IMR-90 (cell line): ENCODE measurements around the gene PUDP. TPM values are rescaled to one million over a fixed set of nuclear protein-coding genes. Genes with fewer than 3 reads are reported as not detected.

ENCODE experiments used
- ATAC-seq: fragments of 200-7000 bp; cut with Tn5 transposase; 2 replicates; pipeline ENCODE4 v1.9.1; 2020; ENCODE audit warnings: low read depth, mild to moderate bottlenecking, moderate library complexity
- BruUV-seq: library from RNA; stranded (reverse); fragments of 400-500 nt; replicated peaks from 2 replicates; lab custom pipeline; 2021; lab: Mats Ljungman, UMichigan
- CTCF ChIA-PET: fragments of 300-600 bp; formaldehyde crosslinking; extraction: SDS; loops from one replicate; lab custom pipeline; 2021; ENCODE audit warnings: antibody characterized with exemption; lab: Yijun Ruan, JAX
- POLR2A ChIA-PET: fragments of 300-600 bp; sonication (Branson Sonifier 250); formaldehyde crosslinking; loops from one replicate; lab custom pipeline; 2022; ENCODE audit warnings: antibody characterized with exemption; ENCODE audit not compliant: unreplicated experiment; lab: Charles Lee
- DNase-seq: peaks from one replicate; pipeline ENCODE4 v3.0.0; 2013
- H2AFZ ChIP-seq: replicated peaks from 2 replicates; pipeline ENCODE3; 2013; ENCODE audit warnings: low read length, mild to moderate bottlenecking; ENCODE audit not compliant: poor library complexity
- H2AK5ac ChIP-seq: 2 replicates; pipeline ENCODE4 v1.6.1; 2013; ENCODE audit warnings: low read depth, low read length, inconsistent platforms
- H2AK9ac ChIP-seq: replicated peaks from 2 replicates; pipeline ENCODE3; 2013; ENCODE audit warnings: mild to moderate bottlenecking, low read depth, low read length, moderate library complexity; ENCODE audit not compliant: poor library complexity
- H2BK120ac ChIP-seq: 2 replicates; pipeline ENCODE4 v1.6.1; 2013; ENCODE audit warnings: low read depth, low read length, inconsistent platforms
- H2BK15ac ChIP-seq: 3 replicates; pipeline ENCODE4 v1.6.1; 2013; ENCODE audit warnings: low read depth, low read length, inconsistent platforms
- H2BK20ac ChIP-seq: 2 replicates; pipeline ENCODE4 v1.6.1; 2013; ENCODE audit warnings: low read depth, mild to moderate bottlenecking, inconsistent platforms, low read length, moderate library complexity
- H2BK5ac ChIP-seq: 2 replicates; pipeline ENCODE4 v1.6.1; 2013; ENCODE audit warnings: mild to moderate bottlenecking, low read depth, low read length, inconsistent platforms; ENCODE audit not compliant: poor library complexity, severe bottlenecking
- H3K14ac ChIP-seq: replicated peaks from 2 replicates; pipeline ENCODE4 v1.6.1; 2013; ENCODE audit warnings: low read depth, low read length, inconsistent platforms
- H3K18ac ChIP-seq: 2 replicates; pipeline ENCODE4 v1.6.1; 2013; ENCODE audit warnings: low read depth, low read length, control low read depth
- H3K23ac ChIP-seq: 2 replicates; pipeline ENCODE4 v1.6.1; 2013; ENCODE audit warnings: low read depth, low read length, inconsistent platforms
- H3K27ac ChIP-seq: 2 replicates; pipeline ENCODE4 v1.5.1; 2013; ENCODE audit warnings: mild to moderate bottlenecking, control low read depth, low read length; ENCODE audit not compliant: insufficient read depth
- H3K27me3 ChIP-seq: 2 replicates; pipeline ENCODE4 v1.6.1; 2013; ENCODE audit warnings: low read length; ENCODE audit not compliant: control insufficient read depth, insufficient read depth
- H3K36me3 ChIP-seq: 2 replicates; pipeline ENCODE4 v1.6.1; 2013; ENCODE audit warnings: low read length, mixed read lengths; ENCODE audit not compliant: control insufficient read depth, insufficient read depth
- H3K4ac ChIP-seq: 2 replicates; pipeline ENCODE4 v1.6.1; 2013; ENCODE audit warnings: low read depth, low read length, inconsistent platforms
- H3K4me1 ChIP-seq: 2 replicates; pipeline ENCODE4 v1.6.1; 2013; ENCODE audit warnings: low read length, mixed read lengths; ENCODE audit not compliant: control insufficient read depth, insufficient read depth
- H3K4me2 ChIP-seq: 2 replicates; pipeline ENCODE4 v1.6.1; 2013; ENCODE audit warnings: low read depth, mild to moderate bottlenecking, control low read depth, low read length, moderate library complexity
- H3K4me3 ChIP-seq: 2 replicates; pipeline ENCODE4 v1.5.1; 2013; ENCODE audit warnings: low read depth, mild to moderate bottlenecking, control low read depth, low read length, moderate library complexity; ENCODE audit not compliant: insufficient read depth
- H3K56ac ChIP-seq: 2 replicates; pipeline ENCODE4 v1.6.1; 2013; ENCODE audit warnings: low read length, inconsistent platforms; ENCODE audit not compliant: insufficient read depth; ENCODE audit errors: extremely low read depth
- H3K79me1 ChIP-seq, 2 experiments: 2 replicates each; pipeline ENCODE4 v1.6.1; 2013; ENCODE audit warnings: low read length in 2 of 2, inconsistent platforms in 1 of 2, low read depth in 1 of 2
- H3K9ac ChIP-seq: 2 replicates; pipeline ENCODE4 v1.6.1; 2013; ENCODE audit warnings: low read depth, low read length, control low read depth
- H3K9me1 ChIP-seq: 2 replicates; pipeline ENCODE4 v1.6.1; 2013; ENCODE audit warnings: low read length, inconsistent platforms; ENCODE audit not compliant: insufficient read depth
- H3K9me3 ChIP-seq: 2 replicates; pipeline ENCODE4 v1.6.1; 2013; ENCODE audit warnings: low read length; ENCODE audit not compliant: control insufficient read depth, insufficient read depth
- H4K20me1 ChIP-seq: 2 replicates; pipeline ENCODE4 v1.6.1; 2013; ENCODE audit warnings: low read length, inconsistent platforms; ENCODE audit not compliant: insufficient read depth
- H4K5ac ChIP-seq: 2 replicates; pipeline ENCODE4 v1.6.1; 2013; ENCODE audit warnings: mild to moderate bottlenecking, low read depth, low read length, control low read depth
- H4K8ac ChIP-seq, 2 experiments: 2 replicates each; pipeline ENCODE4 v1.6.1; 2013; ENCODE audit warnings: low read depth in 2 of 2, low read length in 2 of 2, control low read depth in 1 of 2, inconsistent platforms in 1 of 2
- H4K91ac ChIP-seq: 2 replicates; pipeline ENCODE4 v1.6.1; 2013; ENCODE audit warnings: low read depth, low read length, inconsistent platforms; ENCODE audit not compliant: insufficient read depth
- CEBPB ChIP-seq: IDR thresholded peaks from 2 replicates; pipeline ENCODE4 v1.6.1; 2012; ENCODE audit warnings: low read depth, low read length, improper control_type of control experiment
- CHD1 ChIP-seq: IDR thresholded peaks from 2 replicates; pipeline ENCODE4 v1.6.1; 2012; ENCODE audit warnings: low read depth, low read length, improper control_type of control experiment
- MXI1 ChIP-seq: IDR thresholded peaks from 2 replicates; pipeline ENCODE4 v1.6.1; 2012; ENCODE audit warnings: low read depth, mild to moderate bottlenecking, low read length, moderate library complexity, borderline replicate concordance
- RFX5 ChIP-seq: IDR thresholded peaks from 2 replicates; pipeline ENCODE4 v1.8.0; 2012; ENCODE audit warnings: low read depth, mild to moderate bottlenecking, low read length, moderate library complexity
- WGBS, 2 experiments: methylation state at CpG; one replicate each; pipeline versions ENCODE4 v1.1.5 to v1.1.7; 2013; ENCODE audit warnings: missing lambda C conversion rate in 2 of 2; ENCODE audit not compliant: insufficient read length in 1 of 2; ENCODE audit errors: extremely low coverage in 2 of 2; 5-methylcytosine and 5-hydroxymethylcytosine counted together
- dilution Hi-C: fragments of 300-500 bp; cut with HindIII; formaldehyde crosslinking; loops from one replicate; pipeline ENCODE4 v1.14.3; 2018; ENCODE audit warnings: low sequenced_read_pairs; ENCODE audit not compliant: unreplicated experiment
- in situ Hi-C: fragments of 300-500 bp; cut with MboI; formaldehyde crosslinking; loops from 3 replicates; pipeline ENCODE4 v1.14.3; 2019; ENCODE audit warnings: low sequenced_read_pairs, inconsistent platforms, mixed read lengths
- intact Hi-C: fragments of 100-400 bp; cut with micrococcal nuclease; formaldehyde crosslinking; loops from 2 replicates; pipeline ENCODE4 v1.10.0; 2022
- polyA plus RNA-seq, 3 experiments: library from polyadenylated mRNA; depleted of rRNA; stranded (reverse); fragments of >200 nt; gene quantifications; 2 replicates each; pipeline ENCODE4 v1.2.3, GENCODE V29; 2012; ENCODE audit warnings: low replicate concordance in 1 of 3
- total RNA-seq: library from RNA; depleted of rRNA; stranded (reverse); fragments of >200 nt; gene quantifications from 2 replicates; pipeline ENCODE4 v1.2.3, GENCODE V29; 2012

The PUDP gene
- total and polyA plus RNA-seq, 2 of the 4 experiments (the other 2 are of a cell fraction): 22.2 to 28.6 TPM

DNA sequence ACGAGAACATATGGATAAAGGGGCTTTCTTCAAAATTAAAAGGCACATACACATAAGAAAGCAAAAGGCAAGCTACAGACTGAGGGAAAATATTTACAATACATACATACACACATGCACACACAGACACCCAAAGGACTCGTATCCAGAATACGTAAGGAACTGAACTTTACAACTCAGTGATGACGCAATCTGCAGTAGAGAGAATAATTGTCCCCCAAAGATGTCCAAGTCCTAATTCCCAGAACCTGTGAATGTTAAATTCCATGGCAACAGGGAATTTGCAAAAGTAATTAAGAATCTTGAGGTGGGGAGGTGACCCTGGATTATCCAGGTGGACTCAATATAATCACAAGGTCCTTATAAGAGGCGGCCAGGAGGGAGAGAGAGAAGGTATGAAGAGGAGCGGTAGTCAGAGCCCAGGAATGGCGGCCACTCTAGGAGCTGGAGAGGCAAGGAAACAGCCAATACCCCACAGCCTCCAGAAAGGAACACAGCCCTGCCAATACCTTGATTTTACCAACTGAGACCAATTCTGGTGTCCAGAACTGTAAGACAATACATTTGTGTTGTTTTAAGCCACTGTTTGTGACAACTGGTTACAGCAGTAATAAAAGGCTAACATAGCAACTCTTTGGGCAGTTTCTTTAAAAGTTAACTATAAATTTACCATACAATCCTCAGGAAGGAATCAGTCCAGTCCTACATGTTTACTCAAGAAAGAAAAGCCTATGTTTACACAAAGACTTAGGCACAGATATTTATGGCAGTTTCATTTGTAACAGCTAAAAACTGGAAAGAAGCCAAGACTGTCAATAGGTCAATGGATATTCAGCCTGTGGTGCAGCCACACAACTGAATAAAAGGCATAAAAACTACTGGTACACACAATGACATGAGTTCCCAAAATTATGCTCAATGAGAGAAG, 27.7 kb downstream of the PUDP start:
- in situ Hi-C loops (no loop called here), dilution Hi-C loops (no loop called here), intact Hi-C loops (no loop called here)
- H2BK20ac ChIP-seq: no peak overlapping the region
- DNase-seq (peak; percentile 58), ATAC-seq (peak; percentile 79)
- no peak overlapping the region for H2AK5ac ChIP-seq
- H3K4me2 ChIP-seq: no peak overlapping the region
- peaks cover 7% of the 10 kb centered on the region; the same call in 1 of the 2 replicates for H3K4me1 ChIP-seq
- H2AK9ac ChIP-seq: no peak overlapping the region
- no CpG with 5 or more reads among the region's 7 CpGs for WGBS, 2 experiments
- no peak overlapping the region for H2BK5ac ChIP-seq
- peaks cover 24% of the 10 kb centered on the region; the same call in 1 of the 2 replicates for H4K20me1 ChIP-seq
- no peak overlapping the region for H3K9ac ChIP-seq
- no peak overlapping the region for H4K91ac ChIP-seq
- H2BK15ac ChIP-seq: no peak overlapping the region
- ChIA-PET CTCF (no interaction called here), POLR2A (no interaction called here)
- H3K4me3 ChIP-seq: no peak overlapping the region
- H4K5ac ChIP-seq: no peak overlapping the region
- peaks cover 32 to 38% of the 10 kb centered on the region in 2 experiments for H3K79me1 ChIP-seq
- H3K9me3 ChIP-seq: no peaks in the 10 kb centered on the region
- H3K27ac ChIP-seq: no peak overlapping the region
- no peak overlapping the region for H3K4ac ChIP-seq
- H3K23ac ChIP-seq: no peak overlapping the region
- no peak overlapping the region for H4K8ac ChIP-seq
- H2BK120ac ChIP-seq: no peak overlapping the region
- H3K27me3 ChIP-seq: no peaks in the 10 kb centered on the region
- BruUV-seq: no TSS peak
- H3K36me3 ChIP-seq: no peaks in the 10 kb centered on the region
- TF ChIP-seq RFX5 (no peak), CHD1 (no peak), CEBPB (peak; percentile 88), MXI1 (no peak)
- no peak overlapping the region for H3K14ac ChIP-seq
- H3K18ac ChIP-seq: no peak overlapping the region
- no peak overlapping the region for H3K56ac ChIP-seq
- H2AFZ ChIP-seq: no peak overlapping the region
- peaks cover 7% of the 10 kb centered on the region; the same call in 1 of the 2 replicates for H3K9me1 ChIP-seq
